AML-193 (cell line): ENCODE results near the gene TRAPPC2L.
"Not testable (repeated sequence)": the region's sequence is repeated elsewhere in the genome, so short reads cannot be mapped to it uniquely, and the experiment has no call there.

ENCODE experiments used
- DNase-seq, 2 experiments: peaks; one replicate each; lab custom pipeline; 2025; lab: John Stamatoyannopoulos, UW

TRAPPC2L gene

DNA sequence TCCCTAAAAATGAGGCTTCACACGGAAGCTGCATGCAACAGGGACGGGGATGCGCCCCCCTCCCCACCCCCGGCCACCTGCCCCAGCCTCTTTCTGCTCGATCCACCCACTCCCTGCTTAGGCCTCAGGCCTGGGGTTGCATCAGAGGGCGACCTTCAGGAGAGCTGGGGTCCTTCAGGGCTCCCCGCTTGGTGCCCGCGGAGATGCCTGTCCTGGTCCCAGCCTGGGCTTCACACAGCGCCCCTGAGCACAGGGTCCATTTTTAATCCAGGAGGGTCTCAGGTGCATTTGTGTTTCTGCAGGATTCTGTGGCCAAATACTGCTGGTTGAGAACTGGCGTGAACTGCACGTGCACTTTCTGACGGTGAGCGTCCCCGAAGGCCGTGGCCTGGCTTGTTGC, 37.8 kb upstream of the TRAPPC2L start:
- no peak for DNase-seq

- no peak for DNase-seq
Measured at GRCh38 chr16:88820385-88821025, 36.4 kb upstream of the TRAPPC2L start.

DNA sequence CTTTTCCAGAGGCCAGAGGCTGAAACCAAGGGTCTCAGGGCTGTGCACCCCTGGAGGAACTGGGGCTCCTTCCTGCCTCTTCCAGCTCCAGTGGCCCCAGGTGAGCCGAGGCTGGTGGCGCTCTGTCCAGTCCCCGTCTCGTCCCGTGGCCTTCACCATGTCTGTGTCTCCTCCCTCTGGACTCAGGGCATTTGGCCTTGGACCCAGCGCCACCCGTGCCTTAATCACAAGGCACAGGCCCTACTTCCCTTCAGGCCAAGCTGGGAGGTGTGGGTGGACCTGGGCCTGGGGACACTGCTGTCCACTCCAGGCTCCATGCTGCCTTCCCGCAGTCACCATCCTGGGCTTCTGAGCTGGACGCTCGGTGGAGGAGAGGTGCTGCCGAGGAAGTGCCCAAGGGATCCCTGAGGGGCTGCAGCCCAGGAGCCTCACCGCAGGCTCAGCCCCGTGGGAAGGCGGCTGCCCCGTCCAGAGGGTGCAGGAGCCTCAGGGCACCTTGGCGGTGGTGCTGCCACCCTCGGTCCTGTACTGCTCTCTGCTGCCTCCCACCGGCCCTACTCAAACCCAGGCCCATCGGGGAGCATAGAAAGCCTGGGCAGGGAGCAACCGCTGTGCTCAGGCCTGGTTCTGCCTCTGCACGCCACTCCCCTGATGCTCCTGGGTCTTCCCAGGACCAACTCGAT, 35.6 kb upstream of the TRAPPC2L start:
- no peak for DNase-seq

- DNase-seq, result no peak
Measured at GRCh38 chr16:88822281-88823040, 34.5 kb upstream of the TRAPPC2L start.

GRCh38 chr16:88823646-88824045, 33.3 kb upstream of the TRAPPC2L start:
- DNase-seq, result not testable (repeated sequence)

GRCh38 chr16:88824256-88825077, 32.5 kb upstream of the TRAPPC2L start:
- DNase-seq, result no peak

DNA sequence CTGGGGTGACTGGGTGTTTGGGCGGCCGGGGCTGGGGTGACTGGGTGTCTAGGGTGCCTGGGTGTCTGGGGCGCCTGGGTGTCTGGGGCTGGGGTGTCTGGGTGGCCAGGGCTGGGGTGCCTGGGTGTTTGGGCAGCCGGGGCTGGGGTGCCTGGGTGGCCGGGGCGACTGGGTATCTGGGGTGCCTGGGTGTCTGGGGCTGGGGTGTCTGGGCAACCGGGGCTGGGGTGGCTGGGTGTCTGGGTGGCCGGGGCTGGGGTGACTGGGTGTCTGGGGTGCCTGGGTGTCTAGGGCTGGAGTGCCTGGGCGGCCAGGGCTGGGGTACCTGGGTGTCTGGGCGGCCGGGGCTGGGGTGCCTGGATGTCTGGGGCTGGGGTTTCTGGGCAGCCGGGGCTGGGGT, 31.8 kb upstream of the TRAPPC2L start:
- no peak for DNase-seq

- no peak for DNase-seq
Measured at GRCh38 chr16:88826070-88826840, 30.7 kb upstream of the TRAPPC2L start.

GRCh38 chr16:88827727-88828126, 29.2 kb upstream of the TRAPPC2L start:
- no peak for DNase-seq

GRCh38 chr16:88828711-88829110, 28.2 kb upstream of the TRAPPC2L start:
- no peak for DNase-seq

DNA sequence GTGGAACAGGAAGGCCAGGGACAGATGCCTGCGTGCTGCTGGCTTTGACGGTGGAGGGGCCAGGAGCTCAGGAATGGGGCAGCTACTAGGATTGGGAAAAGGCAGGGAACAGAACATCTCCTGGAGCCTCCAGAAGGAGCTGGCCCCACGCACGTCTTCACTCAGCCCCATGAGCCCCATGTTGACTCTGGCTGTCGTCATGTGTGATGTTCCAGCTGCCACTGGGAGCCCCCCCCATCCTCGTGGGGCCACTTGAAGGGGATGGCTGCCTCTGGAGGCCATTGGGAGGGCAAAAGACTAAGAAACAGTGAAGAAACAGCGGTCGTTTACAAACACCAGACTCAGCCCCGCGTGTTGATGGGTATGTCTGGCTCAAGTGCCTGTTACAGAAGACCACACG, 26.7 kb upstream of the TRAPPC2L start:
- no peak for DNase-seq

GRCh38 chr16:88830783-88831182, 26.1 kb upstream of the TRAPPC2L start:
- DNase-seq, result no peak

- DNase-seq, result no peak
Measured at GRCh38 chr16:88831838-88832237, 25.1 kb upstream of the TRAPPC2L start.

DNA sequence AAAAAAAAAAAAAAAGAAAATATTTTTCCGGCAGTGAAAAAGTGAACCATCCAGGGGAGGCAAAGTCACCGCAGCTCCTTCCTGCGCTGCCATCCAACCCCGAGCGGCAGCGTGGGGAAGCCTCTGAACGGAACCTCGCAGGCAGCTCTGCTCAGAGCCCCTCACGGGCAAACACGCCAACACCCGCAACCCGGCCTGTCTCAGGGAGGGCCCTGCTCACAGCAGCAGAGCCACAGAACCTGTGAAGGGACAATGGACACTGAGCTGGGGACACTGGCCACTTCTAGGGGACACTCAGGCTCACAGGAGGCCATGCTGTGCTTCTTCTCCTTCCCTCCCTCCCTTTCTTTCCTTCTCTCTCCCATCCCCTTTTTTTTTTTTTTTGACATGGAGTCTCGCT, 23.8 kb upstream of the TRAPPC2L start:
- no peak for DNase-seq

DNA sequence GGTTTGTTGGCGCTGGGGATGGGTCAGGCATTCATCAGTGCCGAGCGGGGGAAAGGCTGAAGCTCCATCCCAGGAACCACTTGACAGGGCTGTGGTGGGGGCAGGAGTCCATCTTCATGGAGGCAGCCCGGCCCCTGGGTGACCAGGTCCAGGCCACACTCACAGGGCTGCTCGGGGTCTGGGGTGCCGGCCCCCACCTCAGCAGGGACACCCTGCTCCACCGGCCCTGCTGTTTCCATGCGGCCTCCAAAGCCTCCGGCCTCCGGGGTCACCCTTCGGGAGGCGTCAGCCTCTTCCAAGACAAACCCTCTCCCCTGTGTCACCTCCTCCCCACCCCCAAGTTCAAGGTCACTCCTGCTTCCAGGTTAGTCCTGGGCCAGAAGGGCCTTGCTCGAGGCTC, 22.3 kb upstream of the TRAPPC2L start:
- no peak for DNase-seq

GRCh38 chr16:88835383-88835782, 21.5 kb upstream of the TRAPPC2L start:
- DNase-seq, result no peak

DNA sequence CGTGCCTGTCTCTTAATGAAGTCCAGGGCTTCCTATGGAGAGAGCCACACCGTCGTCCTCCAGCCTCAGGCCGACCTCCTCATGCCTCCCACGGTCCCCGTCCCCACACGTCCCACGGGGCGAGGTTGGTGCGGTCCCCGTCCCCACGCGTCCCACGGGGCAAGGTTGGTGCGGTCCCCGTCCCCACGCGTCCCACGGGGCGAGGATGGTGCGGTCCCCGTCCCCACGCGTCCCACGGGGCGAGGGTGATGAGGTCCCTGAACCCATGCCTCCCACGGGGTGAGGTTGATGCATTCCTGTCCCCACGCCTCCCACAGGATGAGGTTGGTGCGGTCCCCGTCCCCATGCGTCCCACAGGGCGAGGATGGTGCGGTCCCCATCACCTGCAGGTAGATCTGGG, 21.1 kb upstream of the TRAPPC2L start:
- no peak for DNase-seq

DNA sequence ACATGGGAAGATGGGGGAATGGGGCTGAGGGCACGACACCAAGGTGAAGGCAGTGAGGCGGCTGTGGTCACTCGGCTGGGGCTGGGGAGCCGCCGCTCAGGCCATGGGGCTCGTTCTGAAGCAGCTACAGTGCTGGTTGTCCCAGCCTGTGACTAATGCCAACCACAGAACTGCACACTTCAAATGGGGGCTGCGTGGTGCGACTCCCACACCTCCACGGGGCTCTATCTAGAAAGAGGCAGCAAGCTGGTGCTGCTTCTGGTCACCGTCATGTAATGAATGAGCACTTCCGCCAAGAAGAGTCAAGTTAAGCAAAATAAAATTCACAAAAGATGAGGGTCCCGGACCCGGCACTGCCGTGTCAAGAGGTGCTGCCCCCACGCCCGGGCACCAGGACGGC, 20.1 kb upstream of the TRAPPC2L start:
- no peak for DNase-seq

GRCh38 chr16:88837806-88838205, 19.1 kb upstream of the TRAPPC2L start:
- no peak for DNase-seq

DNA sequence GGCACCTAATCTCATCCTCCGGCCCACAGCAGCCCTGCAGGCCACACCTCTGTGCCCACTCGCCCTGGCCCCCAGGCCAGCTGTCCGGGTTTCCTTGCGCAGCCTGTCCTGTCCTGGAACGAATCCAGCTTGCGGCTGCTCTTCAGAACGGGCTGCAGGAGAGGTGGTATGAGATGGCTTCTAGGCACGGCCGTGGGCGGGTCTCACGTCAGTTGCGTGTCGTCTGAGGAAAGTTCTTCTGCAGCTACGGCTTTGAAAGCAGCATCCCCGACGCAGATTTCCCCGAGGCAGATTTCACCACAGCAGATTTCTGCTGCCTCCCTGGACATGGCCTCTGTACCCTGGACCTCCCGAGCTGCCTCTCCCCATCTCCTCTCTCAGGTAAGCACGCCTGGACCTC, 18.4 kb upstream of the TRAPPC2L start:
- DNase-seq, result no peak

DNA sequence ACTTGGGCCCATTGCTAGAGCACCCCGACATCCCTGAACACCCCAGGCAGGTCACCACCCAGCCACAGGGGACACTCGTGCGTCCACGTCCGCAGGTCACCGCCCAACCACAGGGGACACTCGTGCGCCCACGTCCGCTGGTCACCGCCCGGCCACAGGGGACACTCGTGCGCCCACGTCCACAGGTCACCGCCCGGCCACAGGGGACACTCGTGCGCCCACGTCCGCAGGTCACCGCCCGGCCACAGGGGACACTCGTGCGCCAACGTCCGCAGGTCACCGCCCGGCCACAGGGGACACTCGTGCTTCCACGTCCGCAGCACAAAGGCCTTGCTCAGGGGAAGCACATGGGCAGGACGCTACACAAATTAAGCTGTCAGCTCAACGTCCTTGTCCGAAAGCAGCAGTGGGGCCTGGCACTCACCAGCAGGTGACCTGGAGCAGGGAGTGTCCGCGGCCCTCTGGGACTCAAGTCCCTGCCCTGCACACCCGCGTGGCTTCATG, 17.8 kb upstream of the TRAPPC2L start:
- no peak for DNase-seq
